HG03097 (cell line): ENCODE measurements around the gene MAGI2.
"Not testable (repeated sequence)": the region's sequence is repeated elsewhere in the genome, so short reads cannot be mapped to it uniquely, and the experiment has no call there.

Experiments used
- ATAC-seq: cut with Tn5 transposase; IDR thresholded peaks from one replicate; pipeline ENCODE4 v1.9.1; 2021; ENCODE audit not compliant: unreplicated experiment, low FRiP score

MAGI2 gene

GRCh38 chr7:78284945-78285344 lies 1168.5 kb downstream of the MAGI2 start:
- no peak for ATAC-seq

GRCh38 chr7:78280276-78280675 lies 1173.2 kb downstream of the MAGI2 start:
- ATAC-seq: no peak

GRCh38 chr7:78279457-78279856 lies 1174.0 kb downstream of the MAGI2 start:
- ATAC-seq: no peak

- ATAC-seq: no peak
Measured at GRCh38 chr7:78279032-78279431, 1174.4 kb downstream of the MAGI2 start.

GRCh38 chr7:78267141-78267540 lies 1186.3 kb downstream of the MAGI2 start:
- ATAC-seq: no peak

- no peak for ATAC-seq
Measured at GRCh38 chr7:78265486-78265885, 1188.0 kb downstream of the MAGI2 start.

GRCh38 chr7:78265071-78265470 lies 1188.4 kb downstream of the MAGI2 start:
- no peak for ATAC-seq

- no peak for ATAC-seq
Measured at GRCh38 chr7:78264105-78264504, 1189.4 kb downstream of the MAGI2 start.

- no peak for ATAC-seq
Measured at GRCh38 chr7:78261739-78262138, 1191.7 kb downstream of the MAGI2 start.

- no peak for ATAC-seq
Measured at GRCh38 chr7:78261302-78261701, 1192.2 kb downstream of the MAGI2 start.

GRCh38 chr7:78260826-78261225 lies 1192.6 kb downstream of the MAGI2 start:
- no peak for ATAC-seq

- ATAC-seq: no peak
Measured at GRCh38 chr7:78254726-78255055, 1198.8 kb downstream of the MAGI2 start.

GRCh38 chr7:78253850-78254725 lies 1199.4 kb downstream of the MAGI2 start:
- ATAC-seq: no peak

GRCh38 chr7:78248867-78249266 lies 1204.6 kb downstream of the MAGI2 start:
- ATAC-seq: no peak

- ATAC-seq: no peak
Measured at GRCh38 chr7:78247910-78248689, 1205.4 kb downstream of the MAGI2 start.

- ATAC-seq: not testable (repeated sequence)
Measured at GRCh38 chr7:78240179-78240578, 1213.3 kb downstream of the MAGI2 start.

GRCh38 chr7:78234634-78235033 lies 1218.8 kb downstream of the MAGI2 start:
- no peak for ATAC-seq

- no peak for ATAC-seq
Measured at GRCh38 chr7:78232806-78233205, 1220.7 kb downstream of the MAGI2 start.

GRCh38 chr7:78226059-78226719 lies 1227.3 kb downstream of the MAGI2 start:
- no peak for ATAC-seq

GRCh38 chr7:78225534-78225933 lies 1227.9 kb downstream of the MAGI2 start:
- no peak for ATAC-seq

GRCh38 chr7:78224923-78225322 lies 1228.5 kb downstream of the MAGI2 start:
- ATAC-seq: no peak
